Omental fat pad (tissue), 4 donors: ENCODE data around the gene KRT2. TPM values are rescaled to one million over a fixed set of nuclear protein-coding genes. Genes with fewer than 3 reads are reported as not detected.

ENCODE experiments used
- ATAC-seq: fragments of 150-250 bp; one replicate; pipeline ENCODE4 v1.9.1; 2016; ENCODE audit warnings: mild to moderate bottlenecking, moderate library complexity; ENCODE audit not compliant: low FRiP score
- DNase-seq: peaks from one replicate; pipeline ENCODE4 v3.0.0-alpha.2; 2019; ENCODE audit warnings: low spot score
- total RNA-seq, 4 donors: library from RNA; depleted of rRNA; stranded (reverse); fragments of >200 nt; gene quantifications; one replicate each; pipeline ENCODE4 v1.1.0, GENCODE V29; 2016
- TF ChIP-seq, protein P1 (sequence below), 3 donors: fragments of 450-650 bp; IDR thresholded peaks; one replicate each; pipeline ENCODE4 v1.5.1; 2016 to 2017; ENCODE audit warnings: antibody characterized with exemption in 3 of 3, mild to moderate bottlenecking in 3 of 3, moderate library complexity in 2 of 3

The KRT2 gene
- total RNA-seq, 4 donors from 2014 or later: not detected

DNA sequence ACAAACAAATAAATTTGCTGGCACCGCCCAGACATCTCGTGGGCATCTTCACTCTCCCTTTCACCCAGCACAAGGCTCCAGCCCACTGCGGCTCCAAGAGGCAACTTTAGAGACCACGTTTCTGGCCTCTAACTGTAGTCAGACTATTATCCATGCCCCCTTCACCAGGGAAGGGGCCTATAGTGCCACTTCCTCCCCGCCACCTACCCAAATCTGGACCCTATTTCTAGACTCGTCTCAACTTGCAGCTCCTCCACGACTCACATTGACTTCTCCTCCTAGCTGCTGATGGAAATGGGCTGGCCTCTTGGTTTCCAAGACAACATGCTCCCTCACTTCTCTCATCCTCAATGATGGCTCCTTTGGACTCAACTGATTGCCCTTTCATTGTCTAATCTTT is 15.9 kb upstream of the KRT2 start:
- DNase-seq: no peak
- TF ChIP-seq, protein P1, sequence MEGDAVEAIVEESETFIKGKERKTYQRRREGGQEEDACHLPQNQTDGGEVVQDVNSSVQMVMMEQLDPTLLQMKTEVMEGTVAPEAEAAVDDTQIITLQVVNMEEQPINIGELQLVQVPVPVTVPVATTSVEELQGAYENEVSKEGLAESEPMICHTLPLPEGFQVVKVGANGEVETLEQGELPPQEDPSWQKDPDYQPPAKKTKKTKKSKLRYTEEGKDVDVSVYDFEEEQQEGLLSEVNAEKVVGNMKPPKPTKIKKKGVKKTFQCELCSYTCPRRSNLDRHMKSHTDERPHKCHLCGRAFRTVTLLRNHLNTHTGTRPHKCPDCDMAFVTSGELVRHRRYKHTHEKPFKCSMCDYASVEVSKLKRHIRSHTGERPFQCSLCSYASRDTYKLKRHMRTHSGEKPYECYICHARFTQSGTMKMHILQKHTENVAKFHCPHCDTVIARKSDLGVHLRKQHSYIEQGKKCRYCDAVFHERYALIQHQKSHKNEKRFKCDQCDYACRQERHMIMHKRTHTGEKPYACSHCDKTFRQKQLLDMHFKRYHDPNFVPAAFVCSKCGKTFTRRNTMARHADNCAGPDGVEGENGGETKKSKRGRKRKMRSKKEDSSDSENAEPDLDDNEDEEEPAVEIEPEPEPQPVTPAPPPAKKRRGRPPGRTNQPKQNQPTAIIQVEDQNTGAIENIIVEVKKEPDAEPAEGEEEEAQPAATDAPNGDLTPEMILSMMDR (IDR thresholded peaks at IDR 0.05): no peak
- no peak for ATAC-seq

DNA sequence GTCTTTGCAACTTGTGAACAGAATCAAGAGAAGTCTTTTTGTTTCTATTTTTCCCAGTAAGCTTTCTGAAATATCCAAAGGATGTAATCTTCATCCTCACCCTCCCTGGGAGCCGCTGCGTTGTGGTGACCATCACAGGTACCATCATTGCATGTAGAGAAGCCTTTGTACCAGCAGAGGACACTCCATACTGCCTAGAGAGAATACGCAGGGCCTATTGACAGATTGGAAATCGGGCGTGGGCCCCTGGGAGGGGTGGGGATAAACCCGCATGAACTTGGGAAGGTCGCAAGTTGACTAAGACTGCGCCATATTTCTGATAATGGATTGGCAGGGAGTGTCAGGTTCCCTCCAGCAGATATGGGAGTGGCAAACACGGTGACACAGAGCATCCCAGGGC is 15.5 kb upstream of the KRT2 start:
- TF ChIP-seq, protein P1 (IDR thresholded peaks at IDR 0.05): no peak
- ATAC-seq (no peak), DNase-seq (no peak)

DNA sequence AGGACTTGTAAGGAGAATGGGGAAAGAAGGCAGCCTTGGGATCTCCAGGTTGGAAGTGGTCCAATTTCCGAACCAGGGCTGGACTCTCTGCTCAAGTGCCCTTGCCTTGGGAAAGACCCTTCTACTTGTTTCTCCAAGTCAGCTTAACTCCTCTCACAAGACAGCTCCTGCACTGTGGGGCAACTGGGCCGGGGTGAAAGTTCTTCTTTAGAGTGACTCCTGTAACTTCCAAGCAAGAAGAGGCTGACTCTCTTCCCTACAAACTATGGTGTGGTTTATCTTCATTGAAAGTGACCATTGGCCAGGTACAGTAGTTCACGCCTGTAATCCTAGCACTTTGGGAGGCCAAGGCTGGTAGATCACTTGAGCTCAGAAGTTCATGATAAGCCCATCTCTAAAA is 14.5 kb upstream of the KRT2 start:
- TF ChIP-seq, protein P1 (IDR thresholded peaks at IDR 0.05): no peak
- ATAC-seq (no peak), DNase-seq (no peak)

DNA sequence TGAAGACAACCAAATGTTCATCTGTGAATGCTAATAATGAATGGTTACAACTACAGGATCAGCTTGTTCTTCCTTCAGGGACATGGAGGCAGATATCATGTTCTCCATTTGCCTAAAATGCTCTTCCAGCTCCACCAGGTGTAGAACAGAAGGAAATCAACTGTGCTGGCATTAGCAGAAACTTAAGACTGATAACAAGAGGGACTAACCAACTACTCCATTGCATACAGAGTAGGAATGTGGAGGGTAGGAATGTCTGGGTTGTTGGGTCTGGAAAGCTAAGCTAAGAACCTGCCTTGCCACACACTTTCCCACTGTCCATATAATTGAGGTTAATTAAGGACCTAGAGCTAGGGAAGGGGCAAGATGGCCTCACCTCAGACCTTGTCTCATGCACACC is 11.4 kb upstream of the KRT2 start:
- TF ChIP-seq, protein P1 (IDR thresholded peaks at IDR 0.05): no peak
- ATAC-seq (no peak), DNase-seq (no peak)

DNA sequence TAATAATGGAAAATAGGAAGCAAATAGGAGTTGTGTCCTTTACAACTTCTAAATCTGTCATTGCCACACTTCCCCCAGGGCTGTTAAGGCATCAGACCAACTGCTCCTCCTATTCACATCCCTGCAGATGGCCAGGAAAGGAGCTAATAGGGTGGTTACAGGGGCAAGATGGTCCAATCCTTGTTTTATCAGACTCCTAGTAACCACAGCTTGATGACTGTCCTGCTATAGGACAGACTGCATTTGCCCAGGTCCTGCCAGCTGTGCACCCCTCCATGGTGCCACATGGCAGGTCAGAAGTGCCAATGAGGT is 10.9 kb upstream of the KRT2 start:
- no peak for DNase-seq
- ATAC-seq: no peak
- TF ChIP-seq, protein P1 (IDR thresholded peaks at IDR 0.05): no peak

DNA sequence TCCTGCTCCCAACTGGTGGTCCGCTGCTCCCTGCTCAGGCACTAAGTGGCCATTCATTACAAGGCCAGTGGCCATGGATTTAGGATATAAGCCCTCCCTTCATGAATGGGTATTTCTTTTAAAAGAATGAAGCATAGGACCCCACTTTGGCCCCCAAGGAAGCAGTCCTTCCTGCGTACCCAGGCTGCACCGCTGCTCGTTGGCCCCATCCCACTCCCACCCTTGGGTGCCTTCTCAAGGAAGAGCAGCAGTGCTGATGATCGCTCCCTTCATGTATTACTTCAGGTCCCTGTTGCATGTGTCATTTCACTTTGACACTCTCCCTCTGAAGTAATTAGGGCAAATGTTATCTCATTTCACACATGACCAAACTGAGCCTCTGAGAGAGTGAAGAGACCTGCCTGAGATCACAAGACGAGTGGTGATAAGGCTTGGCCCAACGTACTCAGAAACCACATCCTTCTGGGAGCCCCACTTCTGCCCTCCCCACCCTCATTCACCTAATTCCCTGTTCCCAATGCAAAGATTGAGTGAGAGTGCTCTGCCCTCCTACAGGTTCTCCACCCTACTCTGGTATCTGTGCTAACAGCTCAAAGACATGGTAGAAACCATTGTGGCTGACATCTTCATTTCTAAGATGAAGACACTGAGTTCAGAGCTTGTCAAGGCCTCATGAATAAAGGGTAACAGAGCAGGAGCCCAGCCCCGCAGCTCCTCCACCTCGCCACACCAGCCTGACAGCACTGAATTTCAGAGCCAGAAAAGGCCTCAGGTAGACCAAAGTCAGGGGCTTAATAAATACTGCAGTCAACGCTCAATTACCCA is 10.3 kb upstream of the KRT2 start:
- TF ChIP-seq, protein P1 (IDR thresholded peaks at IDR 0.05): no peak
- DNase-seq (no peak), ATAC-seq (no peak)

DNA sequence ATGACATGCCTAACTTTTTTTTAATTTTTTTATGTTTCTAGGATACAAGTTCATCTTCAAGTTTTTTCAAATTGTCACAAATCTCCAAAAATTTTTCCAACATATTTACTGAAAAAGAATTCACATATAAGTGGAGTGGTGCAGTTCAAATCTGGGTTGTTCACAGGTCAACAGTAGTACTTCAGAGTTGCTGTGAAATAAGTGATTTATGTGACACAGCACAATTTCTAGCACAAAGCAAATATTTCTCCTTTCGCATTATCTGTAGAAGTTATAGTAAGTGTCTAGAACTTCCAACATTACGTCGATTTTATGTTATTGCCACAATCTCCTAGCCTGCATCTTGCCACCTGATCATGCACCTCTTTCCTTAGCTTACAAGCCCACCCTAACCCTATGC is 9.7 kb upstream of the KRT2 start:
- ATAC-seq (no peak), DNase-seq (no peak)
- TF ChIP-seq, protein P1 (IDR thresholded peaks at IDR 0.05): no peak
